H54 (cell line): ENCODE results near the gene GIMAP2.

Source experiments
- DNase-seq: peaks from one replicate; pipeline ENCODE4 v3.0.0; 2011; ENCODE audit warnings: low spot score, mixed read lengths; ENCODE audit not compliant: insufficient read length
- FAIRE-seq: peaks from 3 replicates; lab custom pipeline; 2011; peaks lifted over from hg19 to GRCh38; lab: Jason Lieb, UNC
- POLR2A ChIP-seq: IDR thresholded peaks from 2 replicates; pipeline ENCODE4 v1.6.1; 2011; ENCODE audit warnings: low read depth, mild to moderate bottlenecking, low read length

The GIMAP2 gene

DNA sequence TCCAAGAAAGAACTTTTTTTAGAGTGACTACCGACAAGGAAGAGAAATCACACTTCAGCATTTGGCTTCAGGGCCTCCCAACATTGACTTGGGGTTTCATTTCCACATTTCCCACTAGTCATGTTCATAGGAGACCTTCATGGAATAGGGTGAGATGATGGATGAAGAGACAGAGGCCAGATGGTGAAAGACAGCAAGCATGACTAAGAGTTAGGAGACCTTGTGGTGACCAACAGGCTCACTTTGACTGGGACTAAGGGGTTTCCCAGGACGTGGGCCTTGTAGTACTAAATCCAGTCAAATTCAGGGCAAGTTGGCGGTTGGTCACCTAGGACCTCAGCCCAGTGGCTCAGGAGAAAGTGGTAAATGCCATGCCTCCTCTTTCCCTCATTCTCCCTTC lies 48.7 kb downstream of the GIMAP2 start:
- DNase-seq (no peak), FAIRE-seq (no peak)
- TF ChIP-seq POLR2A: no peak

DNA sequence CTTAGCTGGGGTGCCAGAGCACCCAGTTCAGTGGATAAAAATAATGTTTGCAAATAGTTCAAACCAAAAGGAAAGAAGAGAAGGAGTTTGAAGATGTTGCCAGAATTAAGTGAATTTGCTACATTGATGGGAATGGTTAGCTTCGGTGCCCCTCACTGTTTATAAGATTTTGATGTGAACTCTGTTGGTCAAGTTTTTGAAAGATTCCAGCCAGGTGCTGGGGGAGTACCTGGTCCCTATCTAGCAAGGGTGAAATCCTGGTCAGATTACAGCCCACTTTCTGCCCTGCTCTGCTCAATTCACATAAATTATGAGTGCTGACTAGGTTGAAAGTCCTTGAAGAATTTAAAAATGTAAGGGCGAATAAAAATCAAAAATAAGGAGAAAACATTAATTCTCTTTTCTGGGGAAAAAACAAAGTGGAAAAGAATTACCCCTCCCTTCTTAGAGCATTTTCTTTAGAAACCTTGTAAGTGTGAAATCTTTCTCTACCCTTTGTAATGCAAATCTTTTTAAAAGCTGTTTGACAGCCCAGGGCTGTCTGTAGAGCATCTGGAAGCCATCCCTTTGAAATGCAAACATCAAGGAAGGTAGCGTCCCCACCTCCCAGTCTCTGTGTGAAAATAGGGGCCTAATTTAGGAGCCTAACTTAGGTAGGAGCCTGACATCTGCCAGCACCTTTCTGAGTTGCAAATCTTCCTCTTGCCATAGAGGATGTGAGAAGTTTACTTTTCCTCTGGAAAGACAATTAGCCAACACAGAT lies 50.3 kb downstream of the GIMAP2 start:
- DNase-seq (no peak), FAIRE-seq (no peak)
- TF ChIP-seq POLR2A: no peak

DNA sequence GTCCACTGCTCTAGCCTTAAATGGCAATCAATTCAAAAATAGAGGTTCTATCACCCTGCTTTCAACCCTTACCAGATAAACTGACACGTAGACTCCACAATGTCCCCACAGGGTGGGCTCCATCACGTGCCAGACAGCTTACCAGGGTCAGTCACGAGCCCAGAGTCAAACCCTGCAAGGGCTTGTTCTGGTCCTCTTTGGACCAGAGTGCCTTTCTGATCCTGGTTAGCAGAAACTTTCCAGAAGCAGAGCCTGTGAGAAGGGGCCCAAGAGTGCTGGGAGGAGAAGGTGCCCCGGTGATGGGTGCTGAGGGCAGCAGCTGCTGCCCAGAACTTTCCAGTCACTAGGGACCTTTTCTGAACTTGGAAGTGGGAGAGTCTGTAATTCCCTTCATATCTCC lies 51.4 kb downstream of the GIMAP2 start:
- no peak for FAIRE-seq
- TF ChIP-seq POLR2A: no peak
- DNase-seq: no peak

DNA sequence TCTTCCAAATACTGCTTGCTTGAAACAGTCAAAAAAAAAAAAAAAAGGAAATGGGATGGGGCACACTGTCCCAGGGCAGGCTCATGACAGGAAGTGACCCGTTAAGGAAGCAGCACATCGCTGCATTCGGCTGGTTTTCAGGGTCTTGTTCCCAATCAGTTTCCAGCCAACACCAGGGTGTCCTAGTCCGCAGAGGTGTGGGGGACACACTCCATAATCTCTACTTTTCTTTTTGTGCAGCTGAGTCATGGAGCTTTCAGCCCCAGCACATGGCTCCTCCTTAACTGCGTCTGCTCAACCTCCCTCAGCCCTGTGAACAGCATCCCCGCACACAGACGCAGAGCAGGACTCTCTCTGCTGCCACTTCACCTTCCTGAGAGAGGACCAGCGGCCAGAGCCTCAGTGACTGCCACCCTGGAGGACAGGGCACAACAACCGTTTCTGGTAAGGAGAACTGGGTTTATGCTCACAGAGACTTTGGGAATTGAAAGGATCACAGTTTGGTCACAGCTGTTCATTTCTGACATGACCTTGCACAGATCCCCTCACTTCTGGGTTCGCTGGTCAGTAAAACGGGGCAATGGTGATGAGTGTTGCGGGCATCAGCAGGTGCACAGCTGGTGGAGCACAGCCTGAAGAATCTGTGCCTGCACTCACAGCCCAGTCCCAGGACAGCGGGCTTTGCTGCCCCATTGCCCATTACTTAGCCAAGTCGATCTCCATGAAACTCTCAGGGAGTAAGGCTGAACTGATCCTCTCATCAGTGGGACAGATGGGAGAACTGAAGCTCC lies 52.0 kb downstream of the GIMAP2 start, which contains the start of gene GIMAP5:
TSS of gene GIMAP5 (plus strand) at position 154 of the 791 bp plus-strand sequence. CDS start 3,467 bp downstream, outside the sequence.
- FAIRE-seq (no peak), DNase-seq (no peak)

DNA sequence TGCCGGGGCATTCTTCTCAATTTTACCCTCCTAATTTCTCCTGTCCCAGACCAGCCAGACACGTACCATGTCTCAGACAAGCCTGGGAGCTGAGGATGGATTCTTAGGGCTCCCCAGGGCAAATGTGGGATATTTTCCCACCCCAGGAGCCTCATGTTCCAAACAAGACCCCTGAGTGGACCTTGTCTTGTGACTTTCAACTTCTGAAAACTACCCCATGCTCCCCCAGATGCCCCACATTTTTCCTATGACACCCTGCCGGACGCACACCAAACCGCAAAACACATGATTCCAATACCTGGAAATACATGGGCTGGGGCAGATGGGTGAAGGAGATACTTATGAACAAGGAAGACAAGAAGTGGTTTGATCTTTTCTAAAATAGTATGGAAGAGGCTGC lies 52.6 kb downstream of the GIMAP2 start:
- DNase-seq (no peak), FAIRE-seq (no peak)
- no peak for TF ChIP-seq POLR2A

More for the DNA sequence above, 52.0 kb downstream of the GIMAP2 start, which contains the start of gene GIMAP5:
- TF ChIP-seq POLR2A: no peak

DNA sequence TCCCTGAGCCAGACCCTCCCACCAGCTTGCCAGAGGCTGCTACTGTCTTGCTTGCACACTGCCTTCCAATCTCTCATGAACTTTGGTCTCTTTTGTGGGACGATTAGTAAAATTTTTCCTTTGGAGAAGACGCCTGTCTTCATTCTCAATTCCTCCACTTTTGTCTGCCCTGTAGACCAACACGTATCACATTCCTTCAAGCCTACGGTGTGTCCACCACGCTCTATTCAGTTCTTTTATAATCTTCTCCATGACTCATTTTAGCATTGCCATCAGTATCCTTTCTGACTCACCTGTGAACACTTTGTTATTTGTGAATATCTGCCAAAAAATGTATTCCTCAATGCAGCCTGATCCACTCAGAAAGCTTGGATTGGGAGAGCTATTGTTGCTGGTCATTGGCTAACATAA lies 53.1 kb downstream of the GIMAP2 start:
- FAIRE-seq: no peak
- TF ChIP-seq POLR2A: no peak
- DNase-seq: no peak

DNA sequence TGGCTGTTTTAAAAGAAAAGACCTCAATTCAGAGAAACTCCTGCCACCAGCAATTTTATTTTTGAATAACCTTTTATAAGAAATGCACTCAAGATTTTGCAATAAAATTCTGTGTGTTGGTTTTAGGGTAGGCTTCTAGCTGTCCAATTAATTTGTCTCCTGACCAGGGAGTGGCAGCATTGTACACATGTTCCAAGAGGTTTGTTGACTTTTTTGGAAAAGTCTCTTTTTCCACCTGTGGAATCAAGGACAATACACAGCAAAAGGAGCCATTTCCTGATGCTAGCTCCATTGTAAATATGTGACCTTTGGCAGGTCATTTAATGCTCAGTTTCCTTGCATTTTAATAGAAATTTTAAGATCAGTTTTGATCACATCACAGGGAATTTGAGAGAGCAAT lies 53.5 kb downstream of the GIMAP2 start:
- DNase-seq (no peak), FAIRE-seq (no peak)
- TF ChIP-seq POLR2A: no peak

DNA sequence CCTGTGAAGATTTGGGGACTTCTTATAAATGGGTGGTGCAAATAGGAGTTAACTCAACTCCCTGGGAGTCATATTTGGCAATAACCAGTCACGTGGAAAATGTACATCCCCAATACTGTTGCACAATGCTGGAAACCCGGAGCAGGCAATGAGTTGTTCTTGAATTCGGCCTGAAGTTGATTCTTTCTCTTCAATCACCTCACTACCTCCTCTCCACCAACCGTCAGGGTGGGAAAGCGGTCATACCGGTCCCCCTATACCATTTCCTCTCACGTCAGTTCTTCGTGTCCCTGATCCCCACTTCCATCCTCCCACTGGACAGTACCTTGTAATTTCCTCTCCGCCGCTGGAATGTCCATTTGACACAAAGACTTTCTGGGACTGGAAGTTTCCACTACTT lies 54.5 kb downstream of the GIMAP2 start:
- FAIRE-seq: no peak
- no peak for TF ChIP-seq POLR2A
- no peak for DNase-seq

DNA sequence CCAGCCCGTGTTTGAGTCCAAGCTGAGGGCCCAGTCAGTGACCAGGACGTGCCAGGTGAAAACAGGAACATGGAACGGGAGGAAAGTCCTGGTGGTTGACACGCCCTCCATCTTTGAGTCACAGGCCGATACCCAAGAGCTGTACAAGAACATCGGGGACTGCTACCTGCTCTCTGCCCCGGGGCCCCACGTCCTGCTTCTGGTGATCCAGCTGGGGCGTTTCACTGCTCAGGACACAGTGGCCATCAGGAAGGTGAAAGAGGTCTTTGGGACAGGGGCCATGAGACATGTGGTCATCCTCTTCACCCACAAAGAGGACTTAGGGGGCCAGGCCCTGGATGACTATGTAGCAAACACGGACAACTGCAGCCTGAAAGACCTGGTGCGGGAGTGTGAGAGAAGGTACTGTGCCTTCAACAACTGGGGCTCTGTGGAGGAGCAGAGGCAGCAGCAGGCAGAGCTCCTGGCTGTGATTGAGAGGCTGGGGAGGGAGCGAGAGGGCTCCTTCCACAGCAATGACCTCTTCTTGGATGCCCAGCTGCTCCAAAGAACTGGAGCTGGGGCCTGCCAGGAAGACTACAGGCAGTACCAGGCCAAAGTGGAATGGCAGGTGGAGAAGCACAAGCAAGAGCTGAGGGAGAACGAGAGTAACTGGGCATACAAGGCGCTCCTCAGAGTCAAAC lies 56.9 kb downstream of the GIMAP2 start:
- FAIRE-seq (no peak), DNase-seq (no peak)

More for the DNA sequence above, 56.9 kb downstream of the GIMAP2 start:
- no peak for TF ChIP-seq POLR2A
